T-helper 1 cell treated with Interleukin-12 subunit alpha and Interleukin-12 subunit beta and Interleukin-4 antibody, amounts not matched to agents 30 ng/mL and 1 ng/mL, for 36 hours (primary cell): ENCODE results near the gene COL8A2. TPM values are rescaled to one million over a fixed set of nuclear protein-coding genes. Genes with fewer than 3 reads are reported as not detected.

Experiments used
- intact Hi-C: fragments of 100-400 bp; cut with micrococcal nuclease; formaldehyde crosslinking; loops from one replicate; pipeline ENCODE4 v1.15.1; 2024
- total RNA-seq: library from RNA; stranded (reverse); gene quantifications from 2 replicates; pipeline ENCODE4 v1.2.3, GENCODE V29; 2022

Gene COL8A2
- not detected in 2 replicates for total RNA-seq

- intact Hi-C loops: no loop called here
Observed at GRCh38 chr1:36125129-36125991, at the start of gene COL8A2. Gene COL8A2 (minus strand): TSS chr1:36125222. CDS start chr1:36100242, 24,980 bp downstream.

GRCh38 chr1:36174713-36175112, 49.7 kb upstream of the COL8A2 start:
- intact Hi-C loops: loop anchor here (2.0 kb wide), 1 partner anchor 14 kb away; no protein-coding TSS in a partner anchor

GRCh38 chr1:36172983-36173382, 48.0 kb upstream of the COL8A2 start:
- intact Hi-C loops: no loop called here

GRCh38 chr1:36172017-36172747, 47.2 kb upstream of the COL8A2 start:
- intact Hi-C loops: no loop called here

- intact Hi-C loops: no loop called here
Observed at GRCh38 chr1:36170643-36171412, 45.8 kb upstream of the COL8A2 start.

- intact Hi-C loops: no loop called here
Observed at GRCh38 chr1:36168514-36168913, 43.5 kb upstream of the COL8A2 start.

- intact Hi-C loops: no loop called here
Observed at GRCh38 chr1:36166938-36167905, 42.2 kb upstream of the COL8A2 start.

- intact Hi-C loops: no loop called here
Observed at GRCh38 chr1:36166136-36166535, 41.1 kb upstream of the COL8A2 start.

GRCh38 chr1:36165145-36165544, 40.1 kb upstream of the COL8A2 start:
- intact Hi-C loops: no loop called here

GRCh38 chr1:36164361-36164760, 39.3 kb upstream of the COL8A2 start:
- intact Hi-C loops: no loop called here

- intact Hi-C loops: no loop called here
Observed at GRCh38 chr1:36163426-36163825, 38.4 kb upstream of the COL8A2 start.

GRCh38 chr1:36162680-36163239, 37.7 kb upstream of the COL8A2 start:
- intact Hi-C loops: loop anchor here (1.0 kb wide), 2 partner anchors 13 to 62 kb away; partner anchors contain the start of genes THRAP3 and TRAPPC3

- intact Hi-C loops: loop anchor here (1.0 to 2.0 kb wide), 4 partner anchors 13 to 62 kb away; partner anchors contain the start of genes THRAP3 and TRAPPC3
Observed at GRCh38 chr1:36161641-36162531, 36.9 kb upstream of the COL8A2 start.

GRCh38 chr1:36160949-36161485, 36.0 kb upstream of the COL8A2 start:
- intact Hi-C loops: loop anchor here (1.0 to 2.0 kb wide), 2 partner anchors 14 to 27 kb away; no protein-coding TSS in a partner anchor

GRCh38 chr1:36160388-36160948, 35.4 kb upstream of the COL8A2 start:
- intact Hi-C loops: loop anchor here (2.0 kb wide), 1 partner anchor 14 kb away; no protein-coding TSS in a partner anchor

- intact Hi-C loops: loop anchor here (2.0 to 10.0 kb wide), 3 partner anchors 15 to 1315 kb away; partner anchors contain the start of genes SFPQ and ZC3H12A
Observed at GRCh38 chr1:36159614-36160387, 34.8 kb upstream of the COL8A2 start.

- intact Hi-C loops: loop anchor here (10.0 kb wide), 2 partner anchors 964 to 1316 kb away; partner anchors contain the start of genes SFPQ and ZC3H12A
Observed at GRCh38 chr1:36158827-36159252, 33.8 kb upstream of the COL8A2 start.
